ENCODE data around the gene ZNF442. TPM values are rescaled to one million over a fixed set of nuclear protein-coding genes. Genes with fewer than 3 reads are reported as not detected.
"Not testable (repeated sequence)": the region's sequence is repeated elsewhere in the genome, so short reads cannot be mapped to it uniquely, and the experiment has no call there.

The ZNF442 gene
- total RNA-seq, 1 experiment from 2014 or later: 1.1 TPM

DNA sequence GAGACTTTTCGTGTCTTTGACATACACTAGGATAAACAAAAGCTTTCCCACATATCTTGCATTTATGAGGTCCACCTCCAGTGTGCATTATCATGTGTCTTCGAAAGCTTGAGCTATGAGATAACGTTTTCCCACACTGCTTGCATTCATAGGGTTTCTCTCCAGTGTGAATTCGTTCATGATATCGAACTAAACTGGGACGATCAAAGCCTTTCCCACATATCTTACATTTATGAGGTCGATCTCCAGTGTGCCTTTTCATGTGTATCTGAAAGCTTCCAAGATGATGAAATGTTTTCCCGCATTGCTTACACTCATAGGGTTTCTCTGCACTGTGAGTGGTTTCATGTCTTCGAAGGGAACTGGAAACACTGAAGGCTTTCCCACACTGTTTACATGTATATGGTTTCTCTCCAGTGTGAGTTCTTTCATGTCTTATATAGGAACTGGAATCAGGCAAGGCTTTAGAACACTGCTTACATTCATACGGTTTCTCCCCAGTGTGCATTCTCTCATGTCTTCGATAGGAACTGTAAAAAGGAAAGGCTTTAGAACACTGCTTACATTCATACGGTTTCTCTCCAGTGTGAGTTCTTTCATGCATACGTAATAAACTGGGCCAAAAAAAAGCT, 46.6 kb downstream of the ZNF442 start:
- no TSS peak for BruUV-seq (replicated peaks)
- peaks cover 61% of the 10 kb centered on the region for H3K36me3 ChIP-seq (ENCODE audit: low read depth, low read length)
- H3K4me3 ChIP-seq (ENCODE audit: low read length): no peak overlapping the region
- no peak overlapping the region for H3K27ac ChIP-seq (ENCODE audit: low read length)
- DNase-seq (no peak), ATAC-seq (no peak)
- no peaks in the 10 kb centered on the region for H3K9me2 ChIP-seq (replicated peaks; ENCODE audit: low read length)
- no peaks in the 10 kb centered on the region for H3K27me3 ChIP-seq (ENCODE audit: low read length)
- intact Hi-C loops (cut with micrococcal nuclease): no loop called here
- ChIA-PET POLR2A (ENCODE audit: unreplicated experiment) (no interaction called here), CTCF (no interaction called here)
- H3K9me3 ChIP-seq (ENCODE audit: low read length): peaks cover 40% of the 10 kb centered on the region
- TF ChIP-seq, protein P1, sequence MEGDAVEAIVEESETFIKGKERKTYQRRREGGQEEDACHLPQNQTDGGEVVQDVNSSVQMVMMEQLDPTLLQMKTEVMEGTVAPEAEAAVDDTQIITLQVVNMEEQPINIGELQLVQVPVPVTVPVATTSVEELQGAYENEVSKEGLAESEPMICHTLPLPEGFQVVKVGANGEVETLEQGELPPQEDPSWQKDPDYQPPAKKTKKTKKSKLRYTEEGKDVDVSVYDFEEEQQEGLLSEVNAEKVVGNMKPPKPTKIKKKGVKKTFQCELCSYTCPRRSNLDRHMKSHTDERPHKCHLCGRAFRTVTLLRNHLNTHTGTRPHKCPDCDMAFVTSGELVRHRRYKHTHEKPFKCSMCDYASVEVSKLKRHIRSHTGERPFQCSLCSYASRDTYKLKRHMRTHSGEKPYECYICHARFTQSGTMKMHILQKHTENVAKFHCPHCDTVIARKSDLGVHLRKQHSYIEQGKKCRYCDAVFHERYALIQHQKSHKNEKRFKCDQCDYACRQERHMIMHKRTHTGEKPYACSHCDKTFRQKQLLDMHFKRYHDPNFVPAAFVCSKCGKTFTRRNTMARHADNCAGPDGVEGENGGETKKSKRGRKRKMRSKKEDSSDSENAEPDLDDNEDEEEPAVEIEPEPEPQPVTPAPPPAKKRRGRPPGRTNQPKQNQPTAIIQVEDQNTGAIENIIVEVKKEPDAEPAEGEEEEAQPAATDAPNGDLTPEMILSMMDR (conservative IDR thresholded peaks at IDR 0.05; ENCODE audit: low read depth, low read length): no peak
- no peak for TF ChIP-seq EZH2phosphoT487 (IDR thresholded peaks at IDR 0.05; ENCODE audit: borderline replicate concordance, low read length)
- TF ChIP-seq EZH2 (IDR thresholded peaks at IDR 0.05; ENCODE audit: low read length, unreplicated experiment): no peak
- H3K4me1 ChIP-seq (ENCODE audit: insufficient read depth, low read length): no peaks in the 10 kb centered on the region
- H3K4me2 ChIP-seq (ENCODE audit: low read length): no peak overlapping the region
- H3F3A ChIP-seq (ENCODE audit: low read length, unreplicated experiment): no peaks in the 10 kb centered on the region
- no peak overlapping the region for H2AFZ ChIP-seq (ENCODE audit: low read length)
- H4K20me1 ChIP-seq (ENCODE audit: low read length): no peaks in the 10 kb centered on the region
- no peaks in the 10 kb centered on the region for H3K79me2 ChIP-seq (ENCODE audit: low read length)
- H3K9ac ChIP-seq (ENCODE audit: low read length): no peak overlapping the region

DNA sequence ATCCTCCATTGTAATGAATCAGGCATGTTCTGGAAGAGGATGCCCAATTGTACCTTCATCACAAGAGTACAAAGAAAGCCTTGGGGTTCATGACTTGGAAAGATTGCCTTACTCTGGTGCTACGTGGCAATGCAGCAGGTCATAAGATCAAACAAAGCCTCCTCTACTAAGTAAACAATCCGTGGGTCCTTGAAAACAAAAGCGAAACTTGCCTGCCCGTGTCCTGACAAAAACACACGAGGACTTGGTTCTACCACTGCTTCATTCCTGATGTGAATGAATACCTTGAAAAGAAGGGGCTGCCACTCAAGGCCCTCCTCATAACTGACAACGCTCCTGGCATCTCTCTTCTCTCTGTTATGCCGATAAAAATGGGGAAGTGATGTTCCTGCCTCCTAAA, 50.9 kb downstream of the ZNF442 start:
- ATAC-seq (no peak), DNase-seq (no peak)
- Histone ChIP-seq H3K4me3 (ENCODE audit: low read length) (no peak overlapping the region), H4K20me1 (ENCODE audit: low read length) (no peaks in the 10 kb centered on the region), H2AFZ (ENCODE audit: low read length) (no peak overlapping the region), H3K9me2 (replicated peaks; ENCODE audit: low read length) (no peaks in the 10 kb centered on the region), H3K27me3 (ENCODE audit: low read length) (no peaks in the 10 kb centered on the region), H3K79me2 (ENCODE audit: low read length) (no peaks in the 10 kb centered on the region), H3F3A (ENCODE audit: low read length, unreplicated experiment) (no peaks in the 10 kb centered on the region), H3K27ac (ENCODE audit: low read length) (no peak overlapping the region), H3K4me2 (ENCODE audit: low read length) (no peak overlapping the region), H3K9me3 (ENCODE audit: low read length) (peaks cover 36% of the 10 kb centered on the region), H3K36me3 (ENCODE audit: low read depth, low read length) (peaks cover 25% of the 10 kb centered on the region), H3K9ac (ENCODE audit: low read length) (no peak overlapping the region), H3K4me1 (ENCODE audit: insufficient read depth, low read length) (no peaks in the 10 kb centered on the region)
- ChIA-PET POLR2A (ENCODE audit: unreplicated experiment) (no interaction called here), CTCF (no interaction called here)
- BruUV-seq (replicated peaks): no TSS peak
- TF ChIP-seq EZH2phosphoT487 (IDR thresholded peaks at IDR 0.05; ENCODE audit: borderline replicate concordance, low read length): no peak
- TF ChIP-seq EZH2 (IDR thresholded peaks at IDR 0.05; ENCODE audit: low read length, unreplicated experiment): no peak
- TF ChIP-seq, protein P1 (conservative IDR thresholded peaks at IDR 0.05; ENCODE audit: low read depth, low read length): no peak
- intact Hi-C loops (cut with micrococcal nuclease): no loop called here

DNA sequence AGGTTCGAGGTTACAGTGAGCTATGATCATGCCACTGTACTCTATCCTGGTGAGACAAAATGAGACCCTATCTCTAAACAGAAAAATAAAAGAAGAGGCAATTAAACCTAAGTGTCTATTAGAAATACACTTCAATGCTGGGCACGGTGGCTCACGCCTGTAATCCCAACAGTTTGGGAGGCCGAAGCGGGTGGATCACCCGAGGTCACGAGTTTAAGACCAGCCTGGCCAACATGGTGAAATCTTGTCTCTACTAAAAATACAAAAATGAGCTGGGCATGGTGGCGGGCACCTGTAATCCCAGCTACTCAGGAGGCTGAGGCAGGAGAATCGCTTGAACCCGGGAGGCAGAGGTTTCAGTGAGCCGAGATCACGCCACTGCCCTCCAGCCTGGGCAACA, 56.6 kb downstream of the ZNF442 start:
- H3K4me1 ChIP-seq (ENCODE audit: insufficient read depth, low read length); BruUV-seq (replicated peaks); DNase-seq; H2AFZ ChIP-seq (ENCODE audit: low read length); intact Hi-C loops (cut with micrococcal nuclease); ATAC-seq; H3K9me2 ChIP-seq (replicated peaks; ENCODE audit: low read length); H3K27me3 ChIP-seq (ENCODE audit: low read length); H3K9me3 ChIP-seq (ENCODE audit: low read length); H3K4me2 ChIP-seq (ENCODE audit: low read length); H3K36me3 ChIP-seq (ENCODE audit: low read depth, low read length); CTCF ChIA-PET; H3K27ac ChIP-seq (ENCODE audit: low read length); H3K79me2 ChIP-seq (ENCODE audit: low read length); H3K9ac ChIP-seq (ENCODE audit: low read length); H3F3A ChIP-seq (ENCODE audit: low read length, unreplicated experiment); H3K4me3 ChIP-seq (ENCODE audit: low read length); POLR2A ChIA-PET (ENCODE audit: unreplicated experiment); H4K20me1 ChIP-seq (ENCODE audit: low read length): not testable (repeated sequence)

Other genes with a start within 250 kb of the ZNF442 start
- gene ZNF20, start 225.3 kb downstream of the ZNF442 start, total RNA-seq (2014; rRNA removed): 3.9 and 5.6 TPM in 2 replicates
- gene ZNF625, start 208.9 kb downstream of the ZNF442 start, total RNA-seq (2014; rRNA removed): 2.5 and 7.7 TPM in 2 replicates
- gene ZNF136, start 202.6 kb downstream of the ZNF442 start, total RNA-seq (2014; rRNA removed): 7.9 and 8.7 TPM in 2 replicates
- 3.0 and 8.2 TPM in 2 replicates for gene ZNF44, start 70.8 kb downstream of the ZNF442 start, total RNA-seq (2014; rRNA removed)
- 1.1 and 2.1 TPM in 2 replicates for gene ZNF563, start 32.0 kb downstream of the ZNF442 start, total RNA-seq (2014; rRNA removed)
- gene ZNF799, start 35.6 kb upstream of the ZNF442 start, total RNA-seq (2014; rRNA removed): 3.8 and 5.9 TPM in 2 replicates
- 3.4 and 3.7 TPM in 2 replicates for gene ZNF443, start 75.3 kb upstream of the ZNF442 start, total RNA-seq (2014; rRNA removed)
- gene ZNF709, start 119.1 kb upstream of the ZNF442 start, total RNA-seq (2014; rRNA removed): 0.77 and 2.2 TPM in 2 replicates
- 3.8 and 6.0 TPM in 2 replicates for gene ZNF564, start 185.8 kb upstream of the ZNF442 start, total RNA-seq (2014; rRNA removed)
- 6.9 and 10.7 TPM in 2 replicates for gene ZNF490, start 245.1 kb upstream of the ZNF442 start, total RNA-seq (2014; rRNA removed)
- gene ZNF791, start 245.2 kb upstream of the ZNF442 start, total RNA-seq (2014; rRNA removed): 15.8 and 26.3 TPM in 2 replicates